GM18511 (cell line): Measurements from ENCODE around the gene TMEM97.

Experiments used
- ATAC-seq: cut with Tn5 transposase; IDR thresholded peaks from one replicate; pipeline ENCODE4 v1.9.1; 2021; ENCODE audit warnings: mild to moderate bottlenecking, moderate library complexity; ENCODE audit not compliant: unreplicated experiment

TMEM97 gene

GRCh38 chr17:28315846-28316705 is 2.9 kb upstream of the TMEM97 start:
- no peak for ATAC-seq

DNA sequence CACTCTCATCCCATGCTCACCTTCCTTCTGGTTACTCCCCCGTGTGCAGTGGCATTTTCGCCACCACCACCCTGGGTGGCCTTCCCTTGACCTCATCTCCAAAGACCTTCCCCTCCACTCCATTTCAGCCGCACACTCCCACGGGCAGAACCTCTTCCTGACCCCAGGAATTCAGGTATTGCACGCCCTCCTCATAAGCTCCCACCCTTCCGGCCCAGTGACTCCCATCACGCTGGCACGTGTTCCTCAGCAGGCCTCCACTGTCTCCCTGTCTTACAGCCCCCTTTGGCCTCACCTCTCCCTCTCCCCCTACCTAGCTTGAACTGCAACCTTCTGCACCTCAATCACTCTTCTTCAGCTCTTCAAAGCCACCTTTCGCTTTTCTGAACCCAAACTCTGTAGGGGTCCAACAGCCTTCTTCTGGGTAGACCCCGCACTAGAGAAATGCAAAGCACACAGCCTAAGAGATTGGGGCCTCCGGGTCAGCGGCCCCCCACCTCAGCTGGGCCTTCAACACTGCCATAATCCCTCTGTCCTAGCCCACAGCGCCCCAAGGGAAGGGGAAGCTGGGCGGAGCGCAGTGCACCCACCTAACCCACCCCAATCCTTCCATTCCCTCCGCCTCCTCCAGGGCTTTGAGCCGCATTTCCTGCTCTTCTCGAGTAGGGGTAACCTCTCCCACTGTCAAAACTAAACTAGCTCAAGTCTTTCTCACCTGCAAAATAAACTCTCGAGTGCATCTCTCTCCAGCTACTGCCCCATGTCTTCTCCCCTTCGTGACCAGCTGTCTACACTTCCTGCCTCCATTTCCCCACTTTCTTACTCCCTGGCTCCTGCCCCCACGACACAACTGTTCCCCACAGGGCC is 1.7 kb upstream of the TMEM97 start:
- ATAC-seq = no peak

DNA sequence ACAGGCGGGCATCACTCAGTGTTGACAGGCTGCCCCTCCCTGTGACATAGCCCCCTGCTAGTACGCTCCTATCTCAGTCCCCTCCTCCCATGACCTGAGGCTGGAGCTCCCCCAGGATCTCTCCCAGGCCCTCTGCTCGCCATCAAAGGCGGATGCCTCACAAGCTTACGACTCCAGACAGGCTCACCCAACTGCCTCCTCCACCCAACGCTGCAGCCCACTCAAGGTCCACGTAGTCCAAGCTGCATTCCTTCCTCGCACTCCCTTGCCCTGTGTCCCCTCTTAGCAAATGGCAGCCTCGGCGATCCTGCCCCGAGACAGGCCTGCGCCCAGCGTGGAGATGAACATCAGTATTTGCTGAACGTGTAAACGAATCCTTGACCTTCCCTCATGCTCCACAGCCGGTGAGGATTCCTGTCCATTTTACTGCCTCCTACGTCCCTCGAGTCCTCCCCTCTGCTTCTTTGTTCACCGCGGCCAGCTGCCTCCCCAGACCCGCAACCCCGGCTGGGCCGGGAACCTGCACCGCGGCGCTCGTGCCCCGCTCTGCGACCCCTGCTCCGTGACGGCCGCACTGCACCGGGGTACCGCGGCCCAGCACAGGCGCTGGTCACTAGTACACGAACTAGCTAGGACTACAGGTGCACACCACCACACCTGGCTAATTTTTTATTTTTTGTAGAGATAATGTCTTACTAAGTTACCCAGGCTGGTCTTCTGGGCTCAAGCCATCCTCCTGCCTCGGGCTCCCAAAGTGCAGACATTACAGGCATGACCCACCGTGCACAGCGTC is 838 bp upstream of the TMEM97 start:
- ATAC-seq = peak; percentile 20

DNA sequence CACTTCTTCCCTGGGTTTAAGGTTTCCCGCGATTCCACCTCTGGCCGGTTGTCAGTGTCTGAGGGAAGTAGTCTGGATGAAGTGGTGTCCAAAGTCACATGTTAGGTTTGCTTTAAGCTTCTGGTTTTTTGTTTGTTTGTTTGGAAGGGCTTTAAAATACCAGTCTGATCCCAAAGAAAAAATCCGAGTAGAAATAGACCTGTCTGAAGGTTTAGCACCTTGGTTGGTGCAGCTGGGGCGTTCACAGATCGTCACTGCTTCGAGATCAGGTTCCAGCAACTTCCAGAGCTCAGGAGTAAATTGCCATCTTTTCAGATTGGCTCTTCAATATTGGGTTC is 567 bp downstream of the TMEM97 start:
- no peak for ATAC-seq

- ATAC-seq = no peak
These were observed 1.4 kb downstream of the TMEM97 start for GRCh38 chr17:28320215-28321061.

DNA sequence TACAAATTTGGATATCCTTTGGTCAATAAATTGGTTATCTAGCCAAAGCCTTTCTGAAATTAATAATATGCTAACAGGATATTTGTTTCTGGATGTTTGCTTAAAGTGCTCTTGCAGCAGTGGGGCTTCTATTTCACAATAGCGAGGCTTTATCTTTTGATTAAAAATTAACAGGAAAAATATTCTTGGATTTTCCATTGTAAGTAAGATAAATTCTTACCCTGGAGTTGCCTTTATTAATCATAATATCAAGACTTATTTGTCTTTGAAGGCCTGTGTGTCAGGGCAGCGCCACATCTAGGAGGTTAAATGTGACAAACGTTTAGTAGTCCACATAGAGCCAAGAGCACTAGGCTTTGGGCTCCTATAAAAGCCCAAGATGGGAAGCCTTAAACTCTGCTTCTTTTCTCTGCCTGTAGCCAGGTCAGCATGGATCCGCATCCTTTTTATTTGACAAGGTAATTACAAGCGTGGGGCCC is 5.3 kb downstream of the TMEM97 start:
- ATAC-seq = no peak

DNA sequence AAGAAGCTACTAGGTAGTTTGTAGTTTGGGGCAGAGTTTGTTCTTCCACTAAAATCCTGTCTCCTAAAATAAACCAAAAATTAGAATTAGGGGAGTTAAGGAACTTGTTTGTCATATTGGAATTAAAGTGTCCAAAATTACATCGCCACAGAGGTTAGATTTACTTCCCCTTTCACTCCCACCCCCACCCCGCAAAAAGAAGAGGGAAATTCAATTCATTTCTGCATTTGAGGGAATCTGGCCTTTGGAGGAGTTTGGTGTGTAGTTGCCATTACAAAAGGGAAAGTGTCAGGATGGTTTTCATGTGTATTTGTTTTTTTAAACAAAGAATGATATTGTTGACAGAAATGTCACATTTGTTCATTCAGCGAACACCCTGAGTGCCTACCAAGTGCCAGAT is 5.8 kb downstream of the TMEM97 start:
- no peak for ATAC-seq

DNA sequence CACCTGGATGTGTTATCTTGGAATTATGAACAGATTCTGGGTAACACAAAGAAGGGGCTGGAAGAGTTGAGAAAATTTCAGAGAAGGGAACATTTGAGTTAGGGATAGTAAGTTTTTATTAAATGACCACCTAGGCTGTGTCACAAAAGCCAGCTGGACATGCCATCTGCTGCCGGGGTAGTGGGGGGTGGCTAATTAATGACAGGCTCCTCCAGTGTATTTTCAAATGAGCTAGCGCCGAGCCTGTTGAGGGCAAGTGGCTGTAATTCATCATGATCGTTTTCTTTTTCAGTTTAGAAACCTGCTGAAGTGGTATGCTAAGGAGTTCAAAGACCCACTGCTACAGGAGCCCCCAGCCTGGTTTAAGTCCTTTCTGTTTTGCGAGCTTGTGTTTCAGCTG is 6.2 kb downstream of the TMEM97 start:
- ATAC-seq = no peak

DNA sequence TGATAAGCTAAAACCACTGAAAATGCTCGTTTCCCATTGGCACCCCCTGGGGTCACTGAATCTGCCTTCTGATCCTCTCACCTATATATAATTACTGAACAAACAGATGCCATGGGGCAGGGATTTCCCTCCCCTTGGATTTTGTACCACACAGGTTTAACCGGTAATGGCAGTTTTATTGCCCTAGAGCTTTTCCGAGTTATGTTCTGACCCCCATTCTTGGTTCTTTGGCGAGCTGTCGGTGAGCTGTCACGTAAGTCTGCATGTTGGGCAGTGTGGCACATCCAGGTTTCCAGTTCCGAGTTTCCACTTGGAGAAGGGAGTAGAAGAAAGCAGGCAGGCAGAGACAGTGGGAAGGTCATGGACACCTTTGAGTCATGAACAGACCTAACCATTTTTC is 7.1 kb downstream of the TMEM97 start:
- ATAC-seq = no peak

GRCh38 chr17:28327031-28327607 is 8.1 kb downstream of the TMEM97 start:
- no peak for ATAC-seq

- ATAC-seq = no peak
These were observed 8.7 kb downstream of the TMEM97 start for GRCh38 chr17:28327709-28328108.

DNA sequence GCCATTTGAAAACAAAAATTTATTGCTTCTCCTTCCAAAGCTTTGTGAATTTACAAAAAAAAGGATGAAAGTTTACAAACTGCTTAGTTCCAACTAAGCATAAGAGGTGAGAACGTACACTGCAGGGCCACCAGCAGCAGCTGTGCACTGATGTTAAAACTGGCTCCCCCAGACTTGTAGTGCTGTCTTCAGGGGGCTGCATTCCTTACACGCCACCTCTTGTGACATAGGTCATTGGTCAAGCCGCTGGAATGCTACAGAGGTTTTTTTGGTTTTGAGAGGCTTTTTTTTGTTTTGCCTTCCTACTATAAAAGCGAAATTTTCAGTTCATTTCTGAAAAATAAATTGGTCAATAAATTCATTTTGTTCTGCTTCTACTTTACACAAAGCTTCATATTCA is 9.3 kb downstream of the TMEM97 start:
- no peak for ATAC-seq

DNA sequence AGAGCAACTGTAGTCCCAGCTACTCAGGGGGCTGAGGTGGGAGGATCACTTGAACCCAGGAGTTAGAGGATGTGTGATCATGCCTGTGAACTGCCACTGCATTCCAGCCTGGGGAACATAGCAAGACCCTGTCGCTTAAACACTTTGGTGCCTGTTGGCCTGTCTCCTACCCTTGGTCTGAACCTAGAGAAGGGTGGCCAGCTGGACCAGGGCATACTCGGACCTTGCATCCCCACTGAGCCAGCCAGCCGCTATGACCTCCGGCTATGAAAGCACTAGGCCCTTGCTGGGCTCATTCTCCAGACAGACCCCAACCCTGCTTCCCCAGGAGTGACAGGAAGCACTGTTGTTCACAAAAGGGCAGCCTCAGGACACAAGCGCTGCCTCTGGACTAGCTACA is 11.7 kb downstream of the TMEM97 start:
- no peak for ATAC-seq

DNA sequence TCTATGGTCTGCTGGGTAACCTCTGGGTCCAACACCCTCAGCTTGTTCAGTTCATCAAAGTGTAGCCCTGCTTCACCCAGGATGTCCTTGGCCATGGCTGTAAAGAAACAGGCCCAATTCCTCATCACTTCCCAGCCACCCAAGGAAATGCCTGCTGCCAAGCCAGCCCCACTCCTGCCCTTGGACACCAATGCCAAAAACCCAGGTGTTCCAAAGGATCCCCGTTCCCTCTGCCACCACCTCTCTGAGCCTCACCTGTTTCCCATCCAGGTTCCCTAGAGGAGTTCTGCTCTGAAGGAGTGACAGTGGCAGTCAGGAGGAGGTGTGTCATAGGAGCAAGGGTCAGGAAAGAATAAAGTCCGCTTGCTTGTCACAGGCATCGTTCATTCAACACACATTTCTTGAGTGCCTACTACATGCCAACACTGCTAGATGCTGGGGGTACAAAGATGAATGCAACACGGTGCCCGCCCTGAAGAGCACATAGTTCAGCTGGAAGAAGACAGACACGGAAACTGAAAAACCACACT is 13.0 kb downstream of the TMEM97 start:
- no peak for ATAC-seq

DNA sequence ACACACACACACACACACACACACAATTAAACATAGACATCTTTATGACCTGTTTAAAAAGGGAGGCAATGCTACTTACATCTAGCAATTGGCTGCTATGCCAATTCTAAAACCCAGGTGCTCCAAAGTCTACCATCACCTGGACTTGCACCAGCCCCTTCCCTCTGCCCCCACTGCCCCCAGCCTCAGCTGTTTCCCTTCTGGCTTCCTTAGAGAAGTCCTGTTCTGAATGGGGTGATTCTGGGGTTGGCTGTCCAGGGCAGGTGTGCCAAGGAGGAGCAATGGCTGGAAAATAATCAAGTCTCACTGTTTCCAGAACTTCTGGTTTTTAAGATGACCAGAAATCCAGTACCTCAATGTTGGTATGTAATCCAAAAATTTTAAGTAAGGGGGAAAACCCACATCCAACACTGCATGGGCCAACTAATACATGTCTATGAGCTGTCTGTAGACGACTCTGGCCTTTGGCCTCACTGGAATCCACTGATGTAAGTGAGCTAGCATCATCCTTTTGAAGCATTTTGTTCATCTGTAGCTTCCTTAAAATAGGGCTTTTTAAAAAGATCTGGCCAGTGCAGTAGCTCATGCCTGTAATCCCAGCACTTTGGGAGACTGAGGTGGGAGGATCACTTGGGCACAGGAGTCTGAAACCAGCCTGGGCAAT is 14.2 kb downstream of the TMEM97 start:
- ATAC-seq = no peak

DNA sequence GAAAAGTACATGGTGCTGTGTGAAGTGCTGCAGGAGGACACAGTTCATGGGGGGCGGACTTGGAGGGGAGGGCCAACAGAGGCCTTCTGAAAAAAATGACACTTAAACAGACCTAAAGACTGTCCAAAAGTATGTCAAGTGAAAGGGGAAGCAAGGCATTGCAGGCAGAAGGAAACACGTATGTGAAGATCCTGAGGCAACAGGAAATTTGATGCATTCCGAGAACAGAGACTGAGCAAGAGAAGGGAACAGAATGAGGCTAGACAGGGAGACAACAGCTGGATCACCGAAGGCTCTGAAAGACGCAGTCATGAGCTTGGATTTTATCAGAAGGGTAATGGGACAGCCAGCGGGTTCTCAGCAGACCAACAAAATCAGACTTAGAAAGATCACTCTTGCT is 15.2 kb downstream of the TMEM97 start:
- ATAC-seq = no peak

- ATAC-seq = no peak
These were observed 15.7 kb downstream of the TMEM97 start for GRCh38 chr17:28334666-28335200.

- peak; percentile 97 for ATAC-seq
These were observed 16.4 kb downstream of the TMEM97 start, which contains the start of the genes IFT20 and TNFAIP1 for GRCh38 chr17:28335201-28335958. IFT20 (minus strand) TSS chr17:28335472; CDS start chr17:28331985, 3,487 bp downstream. TNFAIP1 (plus strand) TSS chr17:28335761; CDS start chr17:28339522, 3,761 bp downstream.
